ENCODE data around the gene OR6B1. TPM values are rescaled to one million over a fixed set of nuclear protein-coding genes. Genes with fewer than 3 reads are reported as not detected.

Gene OR6B1
- total and polyA plus RNA-seq, 2 experiments from 2014 or later: not detected

GRCh38 chr7:143974459-143974858 is 25.7 kb upstream of the OR6B1 start:
- H3K36me3 Mint-ChIP-seq (ENCODE audit: low read depth): no peaks in the 10 kb centered on the region
- no peaks in the 10 kb centered on the region for H4K20me1 ChIP-seq (replicated peaks; ENCODE audit: insufficient read depth)
- H3K4me3 Mint-ChIP-seq: no peak overlapping the region
- H3K27me3 ChIP-seq (ENCODE audit: insufficient read depth): no peaks in the 10 kb centered on the region
- ATAC-seq (no peak), DNase-seq (ENCODE audit: low spot score) (no peak)
- peak overlapping the region; percentile 11; the same call in 1 of the 2 replicates for H2AFZ ChIP-seq
- H3K27ac ChIP-seq (ENCODE audit: low read depth): no peak overlapping the region
- H3F3A ChIP-seq (replicated peaks; ENCODE audit: low read depth): no peaks in the 10 kb centered on the region
- no peaks in the 10 kb centered on the region for H3K4me1 Mint-ChIP-seq
- H3K4me3 ChIP-seq: no peak overlapping the region
- H3K4me1 ChIP-seq (ENCODE audit: insufficient read depth): no peaks in the 10 kb centered on the region
- no peak overlapping the region for H3K4me2 ChIP-seq
- no peak overlapping the region for H3K27ac Mint-ChIP-seq
- H3K36me3 ChIP-seq (ENCODE audit: insufficient read depth): no peaks in the 10 kb centered on the region
- H3K9me2 ChIP-seq (ENCODE audit: insufficient read depth): peaks cover 3% of the 10 kb centered on the region; the same call in 1 of the 2 replicates
- no peaks in the 10 kb centered on the region for H3K79me2 ChIP-seq (replicated peaks; ENCODE audit: insufficient read depth)
- no peak for TF ChIP-seq JUNB (IDR thresholded peaks at IDR 0.05; ENCODE audit: unreplicated experiment)
- TF ChIP-seq POLR2AphosphoS5 (IDR thresholded peaks at IDR 0.05; ENCODE audit: low read depth): no peak
- TF ChIP-seq, protein P1, sequence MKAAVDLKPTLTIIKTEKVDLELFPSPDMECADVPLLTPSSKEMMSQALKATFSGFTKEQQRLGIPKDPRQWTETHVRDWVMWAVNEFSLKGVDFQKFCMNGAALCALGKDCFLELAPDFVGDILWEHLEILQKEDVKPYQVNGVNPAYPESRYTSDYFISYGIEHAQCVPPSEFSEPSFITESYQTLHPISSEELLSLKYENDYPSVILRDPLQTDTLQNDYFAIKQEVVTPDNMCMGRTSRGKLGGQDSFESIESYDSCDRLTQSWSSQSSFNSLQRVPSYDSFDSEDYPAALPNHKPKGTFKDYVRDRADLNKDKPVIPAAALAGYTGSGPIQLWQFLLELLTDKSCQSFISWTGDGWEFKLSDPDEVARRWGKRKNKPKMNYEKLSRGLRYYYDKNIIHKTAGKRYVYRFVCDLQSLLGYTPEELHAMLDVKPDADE (IDR thresholded peaks at IDR 0.05): no peak
- no peak for TF ChIP-seq NANOG (IDR thresholded peaks at IDR 0.05; ENCODE audit: borderline replicate concordance)
- H3K9me3 Mint-ChIP-seq: peaks cover 6% of the 10 kb centered on the region; the same call in 2 of the 3 replicates
- H3K27me3 Mint-ChIP-seq (ENCODE audit: insufficient read depth, low read depth, poor library complexity): no peaks in the 10 kb centered on the region

GRCh38 chr7:143975617-143976016 is 24.5 kb upstream of the OR6B1 start:
- Mint-ChIP-seq H3K27me3 (ENCODE audit: insufficient read depth, low read depth, poor library complexity) (no peaks in the 10 kb centered on the region), H3K4me1 (no peaks in the 10 kb centered on the region), H3K27ac (no peak overlapping the region), H3K36me3 (ENCODE audit: low read depth) (no peaks in the 10 kb centered on the region), H3K9me3 (peaks cover 6% of the 10 kb centered on the region; the same call in 2 of the 3 replicates), H3K4me3 (no peak overlapping the region)
- H3K27ac ChIP-seq (ENCODE audit: low read depth): no peak overlapping the region
- H3K79me2 ChIP-seq (replicated peaks; ENCODE audit: insufficient read depth): no peaks in the 10 kb centered on the region
- no peak overlapping the region for H3K4me2 ChIP-seq
- DNase-seq (ENCODE audit: low spot score): peak; percentile 73
- ATAC-seq: peak; percentile 79
- H3F3A ChIP-seq (replicated peaks; ENCODE audit: low read depth): no peaks in the 10 kb centered on the region
- no peaks in the 10 kb centered on the region for H4K20me1 ChIP-seq (replicated peaks; ENCODE audit: insufficient read depth)
- no peak overlapping the region for H2AFZ ChIP-seq
- TF ChIP-seq JUNB (IDR thresholded peaks at IDR 0.05; ENCODE audit: unreplicated experiment): no peak
- TF ChIP-seq EZH2phosphoT487 (IDR thresholded peaks at IDR 0.05; ENCODE audit: unreplicated experiment): no peak
- no peak for TF ChIP-seq ZNF114 (CRISPR knock-in tag; IDR thresholded peaks at IDR 0.05)
- no peak for TF ChIP-seq STAT1 (IDR thresholded peaks at IDR 0.05; ENCODE audit: unreplicated experiment)
- TF ChIP-seq, protein P2, sequence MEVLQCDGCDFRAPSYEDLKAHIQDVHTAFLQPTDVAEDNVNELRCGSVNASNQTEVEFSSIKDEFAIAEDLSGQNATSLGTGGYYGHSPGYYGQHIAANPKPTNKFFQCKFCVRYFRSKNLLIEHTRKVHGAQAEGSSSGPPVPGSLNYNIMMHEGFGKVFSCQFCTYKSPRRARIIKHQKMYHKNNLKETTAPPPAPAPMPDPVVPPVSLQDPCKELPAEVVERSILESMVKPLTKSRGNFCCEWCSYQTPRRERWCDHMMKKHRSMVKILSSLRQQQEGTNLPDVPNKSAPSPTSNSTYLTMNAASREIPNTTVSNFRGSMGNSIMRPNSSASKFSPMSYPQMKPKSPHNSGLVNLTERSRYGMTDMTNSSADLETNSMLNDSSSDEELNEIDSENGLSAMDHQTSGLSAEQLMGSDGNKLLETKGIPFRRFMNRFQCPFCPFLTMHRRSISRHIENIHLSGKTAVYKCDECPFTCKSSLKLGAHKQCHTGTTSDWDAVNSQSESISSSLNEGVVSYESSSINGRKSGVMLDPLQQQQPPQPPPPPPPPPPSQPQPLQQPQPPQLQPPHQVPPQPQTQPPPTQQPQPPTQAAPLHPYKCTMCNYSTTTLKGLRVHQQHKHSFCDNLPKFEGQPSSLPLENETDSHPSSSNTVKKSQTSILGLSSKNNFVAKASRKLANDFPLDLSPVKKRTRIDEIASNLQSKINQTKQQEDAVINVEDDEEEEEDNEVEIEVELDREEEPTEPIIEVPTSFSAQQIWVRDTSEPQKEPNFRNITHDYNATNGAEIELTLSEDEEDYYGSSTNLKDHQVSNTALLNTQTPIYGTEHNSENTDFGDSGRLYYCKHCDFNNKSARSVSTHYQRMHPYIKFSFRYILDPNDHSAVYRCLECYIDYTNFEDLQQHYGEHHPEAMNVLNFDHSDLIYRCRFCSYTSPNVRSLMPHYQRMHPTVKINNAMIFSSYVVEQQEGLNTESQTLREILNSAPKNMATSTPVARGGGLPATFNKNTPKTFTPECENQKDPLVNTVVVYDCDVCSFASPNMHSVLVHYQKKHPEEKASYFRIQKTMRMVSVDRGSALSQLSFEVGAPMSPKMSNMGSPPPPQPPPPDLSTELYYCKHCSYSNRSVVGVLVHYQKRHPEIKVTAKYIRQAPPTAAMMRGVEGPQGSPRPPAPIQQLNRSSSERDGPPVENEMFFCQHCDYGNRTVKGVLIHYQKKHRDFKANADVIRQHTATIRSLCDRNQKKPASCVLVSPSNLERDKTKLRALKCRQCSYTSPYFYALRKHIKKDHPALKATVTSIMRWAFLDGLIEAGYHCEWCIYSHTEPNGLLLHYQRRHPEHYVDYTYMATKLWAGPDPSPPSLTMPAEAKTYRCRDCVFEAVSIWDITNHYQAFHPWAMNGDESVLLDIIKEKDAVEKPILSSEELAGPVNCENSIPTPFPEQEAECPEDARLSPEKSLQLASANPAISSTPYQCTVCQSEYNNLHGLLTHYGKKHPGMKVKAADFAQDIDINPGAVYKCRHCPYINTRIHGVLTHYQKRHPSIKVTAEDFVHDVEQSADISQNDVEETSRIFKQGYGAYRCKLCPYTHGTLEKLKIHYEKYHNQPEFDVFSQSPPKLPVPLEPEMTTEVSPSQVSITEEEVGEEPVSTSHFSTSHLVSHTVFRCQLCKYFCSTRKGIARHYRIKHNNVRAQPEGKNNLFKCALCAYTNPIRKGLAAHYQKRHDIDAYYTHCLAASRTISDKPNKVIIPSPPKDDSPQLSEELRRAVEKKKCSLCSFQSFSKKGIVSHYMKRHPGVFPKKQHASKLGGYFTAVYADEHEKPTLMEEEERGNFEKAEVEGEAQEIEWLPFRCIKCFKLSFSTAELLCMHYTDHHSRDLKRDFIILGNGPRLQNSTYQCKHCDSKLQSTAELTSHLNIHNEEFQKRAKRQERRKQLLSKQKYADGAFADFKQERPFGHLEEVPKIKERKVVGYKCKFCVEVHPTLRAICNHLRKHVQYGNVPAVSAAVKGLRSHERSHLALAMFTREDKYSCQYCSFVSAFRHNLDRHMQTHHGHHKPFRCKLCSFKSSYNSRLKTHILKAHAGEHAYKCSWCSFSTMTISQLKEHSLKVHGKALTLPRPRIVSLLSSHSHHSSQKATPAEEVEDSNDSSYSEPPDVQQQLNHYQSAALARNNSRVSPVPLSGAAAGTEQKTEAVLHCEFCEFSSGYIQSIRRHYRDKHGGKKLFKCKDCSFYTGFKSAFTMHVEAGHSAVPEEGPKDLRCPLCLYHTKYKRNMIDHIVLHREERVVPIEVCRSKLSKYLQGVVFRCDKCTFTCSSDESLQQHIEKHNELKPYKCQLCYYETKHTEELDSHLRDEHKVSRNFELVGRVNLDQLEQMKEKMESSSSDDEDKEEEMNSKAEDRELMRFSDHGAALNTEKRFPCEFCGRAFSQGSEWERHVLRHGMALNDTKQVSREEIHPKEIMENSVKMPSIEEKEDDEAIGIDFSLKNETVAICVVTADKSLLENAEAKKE (CRISPR knock-in tag; IDR thresholded peaks at IDR 0.05): no peak
- peak; percentile 44 to 57 for TF ChIP-seq CTCF (conservative IDR thresholded peaks at IDR 0.05; ENCODE audit: low read depth in 2 of 2)
- TF ChIP-seq EZH2 (IDR thresholded peaks at IDR 0.05; ENCODE audit: low read depth, unreplicated experiment): no peak
- TF ChIP-seq, protein P1 (IDR thresholded peaks at IDR 0.05): no peak
- H3K9me2 ChIP-seq (ENCODE audit: insufficient read depth): peaks cover 4% of the 10 kb centered on the region
- no peaks in the 10 kb centered on the region for H3K27me3 ChIP-seq (ENCODE audit: insufficient read depth)
- H3K4me1 ChIP-seq (ENCODE audit: insufficient read depth): no peaks in the 10 kb centered on the region
- H3K36me3 ChIP-seq (ENCODE audit: insufficient read depth): no peaks in the 10 kb centered on the region
- no peak overlapping the region for H3K4me3 ChIP-seq
